ENCODE measurements around the gene IFIT3.

- TF ChIP-seq POLR2A (IDR thresholded peaks at IDR 0.05) = no peak
- no peak for TF ChIP-seq CTCF (IDR thresholded peaks at IDR 0.05)
Observed at GRCh38 chr10:89305766-89306433, 21.9 kb upstream of the IFIT3 start.
